PC-9 (cell line): Measurements from ENCODE around the gene NR5A1.

Experiments used
- EZH2 ChIP-seq: fragments of 200-600 bp; sonication (generic); IDR thresholded peaks from 2 replicates; pipeline ENCODE4 v1.8.0; 2017; ENCODE audit warnings: antibody characterized with exemption, low read depth
- TF ChIP-seq, protein P1 (sequence below): fragments of 200-600 bp; sonication (generic); conservative IDR thresholded peaks from 2 replicates; pipeline ENCODE4 v1.6.1; 2017; ENCODE audit warnings: mixed run types, antibody characterized with exemption, mild to moderate bottlenecking, moderate library complexity

DNA sequence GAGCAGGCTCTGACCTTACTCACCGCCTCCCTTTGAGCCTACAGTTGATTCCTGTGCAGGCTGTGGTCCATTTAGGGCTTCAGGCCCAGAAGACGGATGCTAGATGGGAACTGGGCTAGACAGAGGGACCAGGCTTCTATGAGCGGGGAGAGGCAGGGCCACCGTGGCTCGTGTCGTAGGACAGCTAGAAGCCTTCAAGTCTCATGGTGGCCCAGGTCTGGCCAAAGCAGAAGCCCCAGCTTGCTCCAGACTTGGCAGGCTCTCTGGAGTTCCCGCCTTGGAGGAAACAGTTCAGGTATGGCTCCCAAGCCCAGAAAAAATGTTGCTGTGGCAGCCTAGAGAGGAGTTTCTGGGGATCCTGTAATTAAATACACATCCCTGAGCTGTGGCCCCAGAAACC is 10.9 kb upstream of the NR5A1 start:
- TF ChIP-seq, protein P1, sequence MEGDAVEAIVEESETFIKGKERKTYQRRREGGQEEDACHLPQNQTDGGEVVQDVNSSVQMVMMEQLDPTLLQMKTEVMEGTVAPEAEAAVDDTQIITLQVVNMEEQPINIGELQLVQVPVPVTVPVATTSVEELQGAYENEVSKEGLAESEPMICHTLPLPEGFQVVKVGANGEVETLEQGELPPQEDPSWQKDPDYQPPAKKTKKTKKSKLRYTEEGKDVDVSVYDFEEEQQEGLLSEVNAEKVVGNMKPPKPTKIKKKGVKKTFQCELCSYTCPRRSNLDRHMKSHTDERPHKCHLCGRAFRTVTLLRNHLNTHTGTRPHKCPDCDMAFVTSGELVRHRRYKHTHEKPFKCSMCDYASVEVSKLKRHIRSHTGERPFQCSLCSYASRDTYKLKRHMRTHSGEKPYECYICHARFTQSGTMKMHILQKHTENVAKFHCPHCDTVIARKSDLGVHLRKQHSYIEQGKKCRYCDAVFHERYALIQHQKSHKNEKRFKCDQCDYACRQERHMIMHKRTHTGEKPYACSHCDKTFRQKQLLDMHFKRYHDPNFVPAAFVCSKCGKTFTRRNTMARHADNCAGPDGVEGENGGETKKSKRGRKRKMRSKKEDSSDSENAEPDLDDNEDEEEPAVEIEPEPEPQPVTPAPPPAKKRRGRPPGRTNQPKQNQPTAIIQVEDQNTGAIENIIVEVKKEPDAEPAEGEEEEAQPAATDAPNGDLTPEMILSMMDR: no peak
- no peak for TF ChIP-seq EZH2
